ENCODE data around the gene CTCFL. TPM values are rescaled to one million over a fixed set of nuclear protein-coding genes. Genes with fewer than 3 reads are reported as not detected.
A peak's percentile ranks its signal among the peaks of the same experiment; 100 is the strongest.

The CTCFL gene
- total and polyA plus RNA-seq, 7 donors = 0.36 TPM; not detected in 6

DNA sequence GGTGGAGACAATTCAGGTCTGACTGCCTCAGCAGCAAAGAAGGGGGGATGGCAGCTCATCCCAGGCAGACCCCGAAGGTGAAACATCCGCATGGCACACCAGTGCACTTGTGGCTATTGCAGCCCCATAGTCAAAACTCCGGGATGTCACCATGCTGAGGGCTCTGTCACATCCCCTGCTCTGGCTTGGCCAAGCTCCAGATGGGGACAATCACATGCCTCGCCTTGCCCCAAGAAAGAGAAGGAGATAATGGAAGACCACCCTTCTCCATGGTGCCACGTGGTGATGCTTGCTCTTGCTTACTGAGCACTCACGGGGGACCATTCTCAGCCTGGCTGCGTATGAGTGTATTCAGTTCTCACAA lies 73.5 kb downstream of the CTCFL start:
- Histone ChIP-seq H3K27ac (peak overlapping the region; percentile 67 to 71 (median 70)), H3K9me3 (no peaks in the 10 kb centered on the region), H3K4me3 (no peak overlapping the region), H3K36me3 (no peaks in the 10 kb centered on the region), H3K4me1 (peaks cover 0 to 38% (median 36%) of the 10 kb centered on the region in 4 donors), H3K27me3 (no peaks in the 10 kb centered on the region)
- no peak for DNase-seq
- intact Hi-C loops (cut with DNase I) = no loop called here
- TF ChIP-seq POLR2A (IDR thresholded peaks at IDR 0.05) (no peak), EP300 (IDR thresholded peaks at IDR 0.05) (no peak), CTCF (IDR thresholded peaks at IDR 0.05) (no peak), POLR2AphosphoS5 (IDR thresholded peaks at IDR 0.05) (no peak)
- WGBS, 2 donors = 83 to 88% methylated on average over 7 of the region's 7 CpGs

DNA sequence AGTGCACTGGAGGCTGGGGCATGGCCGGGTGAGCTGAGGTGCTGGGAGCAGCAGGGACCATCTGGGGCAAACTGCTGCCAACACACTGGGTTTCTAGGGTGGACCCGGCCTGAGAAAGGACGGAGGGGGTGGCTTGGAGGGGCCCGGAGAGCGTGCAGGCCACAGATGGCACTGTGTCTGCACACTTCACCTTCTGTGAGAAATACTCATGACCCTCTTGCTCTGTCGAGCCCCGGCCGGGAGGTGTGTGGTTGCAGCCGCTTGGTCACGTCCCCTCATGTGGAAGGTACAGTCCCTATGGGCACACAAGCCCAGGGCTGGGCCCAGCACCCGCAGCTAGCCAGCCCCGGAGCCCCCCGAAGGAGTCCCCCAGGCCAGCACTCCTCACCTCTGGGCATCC lies 74.0 kb downstream of the CTCFL start:
- Histone ChIP-seq H3K27ac (peak overlapping the region; percentile 67 to 71 (median 70)), H3K9me3 (no peaks in the 10 kb centered on the region), H3K27me3 (no peaks in the 10 kb centered on the region), H3K4me3 (no peak overlapping the region), H3K4me1 (peaks cover 0 to 41% (median 39%) of the 10 kb centered on the region in 4 donors), H3K36me3 (no peaks in the 10 kb centered on the region)
- DNase-seq = no peak
- intact Hi-C loops (cut with DNase I) = no loop called here
- TF ChIP-seq CTCF (IDR thresholded peaks at IDR 0.05) (no peak), POLR2A (IDR thresholded peaks at IDR 0.05) (no peak), EP300 (IDR thresholded peaks at IDR 0.05) (no peak), POLR2AphosphoS5 (IDR thresholded peaks at IDR 0.05) (no peak)
- 56 to 79% methylated on average over 13 of the region's 13 CpGs for WGBS, 2 donors

GRCh38 chr20:57450419-57450818 lies 74.5 kb downstream of the CTCFL start:
- Histone ChIP-seq H3K4me1 (peaks cover 0 to 46% (median 44%) of the 10 kb centered on the region in 4 donors), H3K27ac (peak overlapping the region; percentile 67 to 71 (median 70)), H3K4me3 (no peak overlapping the region), H3K9me3 (no peaks in the 10 kb centered on the region), H3K36me3 (no peaks in the 10 kb centered on the region), H3K27me3 (no peaks in the 10 kb centered on the region)
- TF ChIP-seq CTCF (IDR thresholded peaks at IDR 0.05) (no peak), POLR2AphosphoS5 (IDR thresholded peaks at IDR 0.05) (peak in 2 of 4 donors; percentile 11 to 22), EP300 (IDR thresholded peaks at IDR 0.05) (no peak), POLR2A (IDR thresholded peaks at IDR 0.05) (no peak)
- peak; percentile 83 for DNase-seq
- WGBS, 2 donors = 20 to 37% methylated on average over 12 of the region's 12 CpGs
- intact Hi-C loops (cut with DNase I) = no loop called here

DNA sequence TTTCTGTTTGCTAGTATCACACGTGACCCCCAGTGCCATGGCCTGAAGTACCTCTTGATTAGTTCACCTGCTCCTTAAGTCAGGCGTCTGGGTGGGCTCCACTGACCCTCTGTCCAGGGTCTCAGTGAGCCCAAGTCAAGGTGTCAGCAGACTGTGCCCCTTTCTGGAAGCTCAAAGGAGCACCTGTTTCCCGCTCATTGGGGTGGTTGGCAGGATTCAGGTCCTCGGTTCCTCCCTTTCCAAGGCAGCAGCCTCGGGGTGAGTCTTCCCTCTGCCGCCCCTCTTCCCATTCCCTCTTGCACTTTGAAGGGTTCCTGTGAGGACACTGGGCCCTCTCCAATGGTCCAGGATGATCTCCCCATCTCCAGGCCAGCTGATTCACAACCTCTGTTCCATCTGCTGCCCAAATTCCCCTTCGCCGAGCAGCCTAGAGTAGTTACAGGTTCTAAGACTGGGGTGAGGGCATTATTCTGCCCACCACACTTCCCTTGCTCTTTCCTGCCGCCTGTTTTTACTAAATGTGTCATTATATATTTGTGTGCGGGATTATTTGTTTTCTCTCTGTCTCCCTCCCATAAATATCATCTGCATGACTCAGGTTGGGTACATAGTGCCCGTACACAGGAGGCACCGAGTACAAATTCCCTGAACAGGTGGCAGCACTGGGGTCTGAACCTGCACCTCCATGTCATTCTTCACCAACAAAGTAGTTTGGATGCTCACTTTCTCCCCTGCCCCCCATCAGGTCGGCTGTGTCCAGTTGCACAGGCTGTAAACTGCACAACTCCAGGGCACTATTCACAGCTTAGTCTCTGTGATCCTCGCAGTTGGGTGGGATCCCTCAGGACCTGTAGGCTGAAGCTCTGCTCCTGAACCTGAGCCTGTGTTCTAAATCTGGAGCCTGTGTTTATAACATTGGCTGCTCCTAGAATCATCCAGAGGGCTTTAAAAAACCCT lies 75.3 kb downstream of the CTCFL start:
- no peaks in the 10 kb centered on the region for H3K27me3 ChIP-seq
- intact Hi-C loops (cut with DNase I) = no loop called here
- 67 to 73% methylated on average over 14 of the region's 14 CpGs for WGBS, 2 donors

GRCh38 chr20:57448764-57449354 lies 76.1 kb downstream of the CTCFL start:
- H3K27me3 ChIP-seq = no peaks in the 10 kb centered on the region
- no peaks in the 10 kb centered on the region for H3K9me3 ChIP-seq
- peak overlapping the region in 3 of 4 donors; percentile 68 to 71 (median 71) for H3K27ac ChIP-seq
- intact Hi-C loops (cut with DNase I) = no loop called here
- no peak for TF ChIP-seq CTCF (IDR thresholded peaks at IDR 0.05)
- TF ChIP-seq POLR2AphosphoS5 (IDR thresholded peaks at IDR 0.05) = no peak
- TF ChIP-seq POLR2A (IDR thresholded peaks at IDR 0.05) = no peak
- no peak for TF ChIP-seq EP300 (IDR thresholded peaks at IDR 0.05)
- no peaks in the 10 kb centered on the region for H3K36me3 ChIP-seq
- H3K4me3 ChIP-seq = no peak overlapping the region
- no peak for DNase-seq
- WGBS, 2 donors = 87 to 94% methylated on average over 9 of the region's 9 CpGs
- H3K4me1 ChIP-seq = peaks cover 0 to 61% (median 59%) of the 10 kb centered on the region in 4 donors

More for the DNA sequence above, 75.3 kb downstream of the CTCFL start:
- TF ChIP-seq EP300 (IDR thresholded peaks at IDR 0.05) = no peak
- no peak for TF ChIP-seq POLR2AphosphoS5 (IDR thresholded peaks at IDR 0.05)
- Histone ChIP-seq H3K4me3 (no peak overlapping the region), H3K9me3 (no peaks in the 10 kb centered on the region), H3K27ac (peak overlapping the region; percentile 67 to 71 (median 70)), H3K36me3 (no peaks in the 10 kb centered on the region), H3K4me1 (peaks cover 0 to 53% (median 51%) of the 10 kb centered on the region in 4 donors)
- no peak for DNase-seq

Measured in sigmoid colon (tissue), 7 donors.